Activated CD4-positive, alpha-beta T cell treated with anti-CD3 and anti-CD28 coated beads, Interleukin-2, amount 50 U/mL, for 1 hour (primary cell): ENCODE measurements around the gene NOP14.
"Not testable (repeated sequence)": the region's sequence is repeated elsewhere in the genome, so short reads cannot be mapped to it uniquely, and the experiment has no call there.

Experiments
- DNase-seq: peaks from one replicate; pipeline ENCODE4 v3.0.0-alpha.2; 2020

Gene NOP14

DNA sequence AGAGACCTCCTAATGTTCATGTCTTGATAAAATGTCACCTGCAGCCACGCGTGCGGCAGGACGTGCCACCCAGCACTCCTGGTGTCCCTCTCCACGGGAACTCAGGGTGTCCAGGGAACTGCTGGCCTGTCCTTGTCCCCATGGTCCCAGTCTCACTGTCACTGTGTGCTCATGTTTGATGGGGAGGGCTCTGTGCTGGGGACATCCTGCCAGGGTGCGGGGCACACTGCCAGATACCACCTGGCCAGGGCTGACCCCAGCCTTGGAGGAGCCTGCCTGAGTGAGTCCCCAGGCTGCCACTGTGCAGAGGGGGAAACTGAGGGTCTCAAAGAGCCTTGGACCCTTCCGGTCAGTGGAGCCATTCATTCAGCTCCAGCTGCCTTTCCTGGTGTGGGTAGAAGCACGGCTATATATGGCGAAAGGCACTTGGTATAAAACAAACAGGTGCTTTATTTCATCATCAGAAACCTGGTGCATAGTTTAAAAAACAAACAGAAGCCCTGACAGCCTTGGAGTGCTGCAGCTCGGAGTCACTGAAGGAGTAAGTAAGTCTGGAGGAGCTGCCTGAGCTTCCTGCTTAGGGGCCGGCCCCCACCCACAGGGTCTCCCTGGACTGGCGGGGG lies 33.0 kb downstream of the NOP14 start:
- DNase-seq: no peak

DNA sequence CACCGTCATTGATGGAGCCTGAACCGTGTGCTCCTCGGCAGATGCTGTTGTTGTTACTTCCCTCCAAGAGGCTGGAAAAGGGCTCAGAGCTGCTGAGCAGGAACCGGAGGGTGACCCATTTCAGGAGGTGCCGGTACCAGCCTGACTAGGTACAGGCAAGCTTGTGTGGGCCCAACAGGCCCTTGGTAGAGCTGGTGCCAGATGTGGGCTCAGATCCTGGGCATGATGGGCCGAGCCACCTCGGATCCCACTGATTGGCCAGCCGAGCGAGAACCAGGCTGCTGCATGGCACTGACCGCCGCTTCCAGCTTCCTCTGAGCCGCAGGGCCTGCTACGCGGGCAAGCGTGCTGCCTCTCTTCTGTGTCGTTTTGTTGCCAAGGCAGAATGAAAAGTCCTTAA lies 33.7 kb downstream of the NOP14 start:
- DNase-seq: no peak

GRCh38 chr4:2928242-2929176 lies 34.7 kb downstream of the NOP14 start:
- no peak for DNase-seq

GRCh38 chr4:2927696-2928075 lies 35.5 kb downstream of the NOP14 start:
- no peak for DNase-seq

GRCh38 chr4:2927016-2927695 lies 36.0 kb downstream of the NOP14 start:
- no peak for DNase-seq

DNA sequence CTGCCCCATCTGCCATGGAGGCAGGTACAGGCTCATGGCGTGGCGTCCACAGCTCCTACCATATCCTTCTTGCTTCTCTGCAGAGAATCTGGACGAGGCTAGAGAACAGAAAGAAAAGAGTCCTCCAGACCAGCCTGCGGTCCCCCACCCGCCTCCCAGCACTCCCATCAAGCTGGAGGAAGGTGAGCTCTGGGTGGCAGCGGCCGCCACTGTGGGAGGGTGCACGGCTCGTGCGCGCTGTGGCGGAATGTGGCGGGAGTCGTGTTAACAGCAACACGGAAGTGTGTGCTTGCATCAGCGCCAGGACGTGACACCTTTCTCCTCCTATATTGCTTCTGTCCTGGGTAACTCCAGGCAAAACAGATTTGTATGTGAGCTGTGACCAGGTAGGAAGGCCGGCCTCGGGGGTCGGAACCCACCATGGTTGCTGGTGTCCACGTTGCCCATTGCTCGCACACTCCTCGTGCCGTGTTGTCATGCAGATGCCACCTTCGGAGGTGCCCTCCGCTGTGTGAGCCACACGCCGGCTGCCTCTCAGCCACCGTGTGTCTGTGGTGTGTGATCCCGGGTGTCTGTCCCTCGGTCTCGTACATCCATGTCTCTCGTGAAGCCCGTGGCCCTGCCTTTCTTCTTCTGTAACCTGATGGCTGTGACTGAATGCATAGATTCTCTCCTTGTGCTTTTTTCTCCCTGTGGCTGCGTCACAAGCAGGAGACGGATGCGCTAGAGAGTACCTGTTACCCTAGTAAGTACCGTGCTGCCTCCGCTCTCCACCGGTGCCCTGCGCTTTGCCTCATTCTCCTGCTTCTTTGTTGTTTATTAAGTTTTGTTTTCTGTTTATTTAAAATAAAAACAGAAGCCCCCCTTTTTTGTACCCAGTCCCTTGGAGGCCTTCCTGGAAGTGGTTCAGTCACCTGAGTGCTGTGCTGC lies 37.0 kb downstream of the NOP14 start:
- DNase-seq: no peak

- DNase-seq: no peak
These were observed 37.7 kb downstream of the NOP14 start for GRCh38 chr4:2925496-2925895.

- DNase-seq: no peak
These were observed 38.4 kb downstream of the NOP14 start for GRCh38 chr4:2924765-2925301.

DNA sequence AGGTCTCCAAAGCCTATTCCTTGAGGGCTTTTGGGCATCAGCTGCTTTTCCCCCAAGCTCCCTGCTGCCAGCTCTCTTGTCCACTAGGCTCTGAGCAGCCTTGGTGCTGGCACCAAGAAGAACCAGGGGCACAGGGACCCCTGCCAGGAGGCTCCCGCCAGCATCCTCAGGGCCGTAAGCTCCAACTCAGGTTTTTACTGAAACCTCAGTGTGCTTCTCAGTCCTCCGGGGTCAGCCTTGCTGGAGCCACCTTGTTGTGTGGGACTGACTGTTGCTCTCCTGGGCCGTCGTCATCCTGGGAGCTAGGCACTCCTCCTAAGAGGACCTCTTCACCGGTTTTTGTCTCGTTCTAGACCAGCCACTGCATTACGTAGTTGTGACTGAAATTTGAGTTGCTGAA lies 38.9 kb downstream of the NOP14 start:
- no peak for DNase-seq

GRCh38 chr4:2923668-2924173 lies 39.5 kb downstream of the NOP14 start:
- DNase-seq: no peak

DNA sequence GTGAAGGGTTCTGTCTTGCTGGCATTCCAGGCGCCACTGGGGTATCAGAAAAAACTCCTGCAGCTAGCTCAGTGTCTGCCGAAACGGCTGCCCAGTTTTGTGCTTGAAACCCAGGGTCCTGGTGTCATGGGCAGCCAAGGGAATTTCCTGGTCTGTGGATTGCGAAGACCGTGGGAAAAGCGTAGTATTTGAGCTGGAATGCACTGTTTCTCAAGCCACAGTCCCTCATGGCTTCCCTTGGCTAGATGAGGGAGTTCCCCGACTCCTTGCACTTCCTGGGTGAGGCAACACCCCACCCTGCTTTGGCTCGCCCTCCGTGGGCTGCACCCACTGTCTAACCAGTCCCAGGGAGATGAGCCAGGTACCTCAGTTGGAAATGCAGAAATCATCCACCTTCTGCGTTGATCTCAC lies 40.1 kb downstream of the NOP14 start:
- DNase-seq: no peak

- not testable (repeated sequence) for DNase-seq
These were observed 40.6 kb downstream of the NOP14 start for GRCh38 chr4:2922453-2923101.

- DNase-seq: not testable (repeated sequence)
These were observed 44.5 kb downstream of the NOP14 start for GRCh38 chr4:2918714-2919113.

- not testable (repeated sequence) for DNase-seq
These were observed 44.9 kb downstream of the NOP14 start for GRCh38 chr4:2918300-2918699.

DNA sequence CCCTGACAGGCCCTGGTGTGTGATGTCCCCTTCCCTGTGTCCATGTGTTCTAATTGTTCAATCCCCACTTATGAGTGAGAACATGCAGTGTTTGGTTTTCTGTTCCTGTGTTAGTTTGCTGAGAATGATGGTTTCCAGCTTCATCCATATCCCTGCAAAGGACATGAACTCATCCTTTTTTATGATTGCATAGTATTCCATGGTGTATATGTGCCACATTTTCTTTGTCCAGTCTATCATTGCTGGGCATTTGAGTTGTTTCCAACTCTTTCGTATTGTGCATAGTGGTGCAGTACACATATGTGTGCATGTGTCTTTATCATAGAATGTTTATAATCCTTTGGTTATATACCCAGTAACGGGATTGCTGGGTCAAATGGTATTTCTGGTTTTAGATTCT lies 46.5 kb downstream of the NOP14 start:
- not testable (repeated sequence) for DNase-seq

- no peak for DNase-seq
These were observed 47.4 kb downstream of the NOP14 start for GRCh38 chr4:2915789-2916188.

DNA sequence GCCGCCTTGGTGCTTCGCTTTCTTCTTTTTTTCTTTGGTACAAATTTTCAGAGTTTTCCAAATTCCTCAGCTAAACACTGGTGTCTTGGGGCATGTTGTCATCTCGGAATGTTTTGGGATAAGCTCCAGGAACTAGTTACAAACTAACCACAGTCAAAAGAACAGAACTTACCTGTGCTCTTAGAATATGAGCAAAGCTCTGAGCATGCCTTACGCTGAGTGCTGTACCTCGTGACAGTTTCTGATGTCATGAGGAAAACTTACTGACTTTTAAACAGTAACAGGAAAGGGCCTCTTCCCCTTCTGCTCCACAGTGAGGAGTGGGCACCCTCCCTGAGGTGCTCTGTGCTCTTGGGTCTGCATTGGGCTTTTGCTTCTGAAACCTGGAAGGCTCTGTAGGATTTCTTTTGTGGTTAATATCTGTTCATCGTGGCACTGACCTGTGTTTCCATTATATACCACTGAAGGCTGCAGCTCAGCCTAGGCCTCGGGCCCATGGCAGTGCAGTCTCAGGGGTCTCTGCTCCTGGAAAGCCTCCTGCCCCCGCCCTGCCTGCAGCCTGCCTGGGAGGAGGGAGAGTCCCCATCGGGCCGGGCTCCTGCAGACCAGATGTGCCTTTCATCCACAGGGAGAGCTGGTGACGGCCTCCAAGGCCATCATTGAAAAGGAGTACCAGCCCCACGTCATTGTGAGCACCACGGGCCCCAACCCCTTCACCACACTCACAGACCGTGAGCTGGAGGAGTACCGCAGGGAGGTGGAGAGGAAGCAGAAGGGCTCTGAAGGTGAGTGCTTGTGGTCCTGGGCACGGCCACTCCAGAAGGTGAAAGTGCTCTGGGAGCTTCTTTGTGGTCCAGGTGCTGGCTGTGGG lies 48.7 kb downstream of the NOP14 start:
- no peak for DNase-seq

DNA sequence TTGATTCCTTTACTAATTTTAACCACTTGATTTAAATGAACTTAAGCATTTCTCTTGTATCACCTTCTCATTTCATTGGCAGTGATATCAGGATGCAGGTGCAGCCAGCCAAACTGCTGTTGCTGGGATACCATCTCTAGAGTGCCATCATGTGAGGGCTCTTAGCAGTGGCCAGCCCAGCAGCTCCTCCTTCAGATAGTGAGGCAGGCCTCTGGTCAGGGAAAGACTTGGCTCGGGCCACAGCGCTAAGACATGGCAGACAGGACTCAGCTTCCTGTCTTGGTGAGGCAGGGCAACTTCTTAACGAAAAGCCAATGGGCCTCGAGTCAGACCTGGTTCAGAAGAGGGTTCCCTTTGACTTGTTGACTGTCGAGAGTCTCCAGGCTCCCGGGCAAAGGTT lies 50.0 kb downstream of the NOP14 start:
- DNase-seq: no peak

DNA sequence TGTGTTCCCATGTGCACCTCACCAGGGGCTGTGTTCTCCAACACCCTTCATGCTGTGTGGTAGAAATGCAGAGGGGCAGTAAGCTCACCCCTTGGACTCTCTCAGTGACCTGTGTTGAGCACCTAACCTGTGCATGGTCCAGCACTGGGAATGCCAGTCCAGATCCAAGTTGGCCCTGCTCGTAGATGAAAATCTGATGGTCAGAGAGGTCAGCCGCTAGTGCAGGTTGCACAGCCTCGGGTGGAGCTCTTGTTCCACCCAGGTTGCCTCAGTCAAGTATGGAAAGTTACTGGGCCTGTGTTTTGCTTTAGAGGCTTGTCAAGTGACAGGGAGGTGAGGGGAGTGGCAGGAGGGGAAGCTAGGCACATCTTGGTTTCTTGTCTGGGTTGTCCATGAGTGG lies 51.3 kb downstream of the NOP14 start:
- DNase-seq: no peak

- DNase-seq: no peak
These were observed 52.8 kb downstream of the NOP14 start for GRCh38 chr4:2910409-2910808.

- no peak for DNase-seq
These were observed 53.6 kb downstream of the NOP14 start for GRCh38 chr4:2909583-2909982.
